Caco-2 (cell line): Measurements from ENCODE around the gene COG4. TPM values are rescaled to one million over a fixed set of nuclear protein-coding genes. Genes with fewer than 3 reads are reported as not detected.
A peak's percentile ranks its signal among the peaks of the same experiment; 100 is the strongest.

Experiments used
- BruUV-seq: library from RNA; stranded (reverse); fragments of 400-500 nt; replicated peaks from 2 replicates; lab custom pipeline; 2021; lab: Mats Ljungman, UMichigan
- CTCF ChIA-PET: fragments of 300-600 bp; sonication (Branson Sonifier 250); formaldehyde crosslinking; loops from one replicate; lab custom pipeline; 2022; ENCODE audit warnings: antibody characterized with exemption; lab: Charles Lee
- POLR2A ChIA-PET: fragments of 300-600 bp; sonication (Branson Sonifier 250); formaldehyde crosslinking; loops from one replicate; lab custom pipeline; 2022; ENCODE audit warnings: antibody characterized with exemption; lab: Charles Lee
- DNase-seq, 2 experiments: peaks; one replicate each; pipeline versions ENCODE4 v3.0.0 to v3.0.0-alpha.2; 2020 to 2022
- H3K27me3 ChIP-seq: replicated peaks from 2 replicates; pipeline ENCODE4 v1.6.0; 2011; ENCODE audit warnings: low read length; ENCODE audit not compliant: control insufficient read depth, insufficient read depth
- H3K36me3 ChIP-seq: 2 replicates; pipeline ENCODE4 v1.5.1; 2011; ENCODE audit warnings: low read length; ENCODE audit not compliant: control insufficient read depth, insufficient read depth
- H3K4me1 ChIP-seq: fragments of 250-450 bp; sonication (Bioruptor Pico); 2 replicates; pipeline ENCODE4 v1.5.1; 2020; ENCODE audit warnings: mild to moderate bottlenecking
- H3K4me3 ChIP-seq: 2 replicates; pipeline ENCODE4 v1.5.1; 2011; ENCODE audit warnings: low read depth, mild to moderate bottlenecking, control low read depth, low read length
- H3K9me3 ChIP-seq: fragments of 250-450 bp; sonication (Bioruptor Pico); 2 replicates; pipeline ENCODE4 v1.5.1; 2020; ENCODE audit warnings: mild to moderate bottlenecking, moderate library complexity
- H3K27ac Mint-ChIP-seq: one replicate; pipeline ENCODE4 v1.8.0; 2022; ENCODE audit warnings: mixed read lengths; ENCODE audit not compliant: unreplicated experiment
- H3K27me3 Mint-ChIP-seq: one replicate; pipeline ENCODE4 v1.8.0; 2022; ENCODE audit warnings: mixed read lengths; ENCODE audit not compliant: insufficient read depth, unreplicated experiment
- H3K36me3 Mint-ChIP-seq: one replicate; pipeline ENCODE4 v1.8.0; 2022; ENCODE audit warnings: mild to moderate bottlenecking, mixed read lengths; ENCODE audit not compliant: insufficient read depth, unreplicated experiment
- H3K4me1 Mint-ChIP-seq: one replicate; pipeline ENCODE4 v1.8.0; 2022; ENCODE audit warnings: low read depth, mixed read lengths; ENCODE audit not compliant: unreplicated experiment
- H3K4me3 Mint-ChIP-seq: one replicate; pipeline ENCODE4 v1.8.0; 2022; ENCODE audit warnings: mild to moderate bottlenecking, moderate library complexity, mixed read lengths; ENCODE audit not compliant: unreplicated experiment
- H3K9me3 Mint-ChIP-seq: one replicate; pipeline ENCODE4 v1.8.0; 2022; ENCODE audit warnings: mixed read lengths; ENCODE audit not compliant: unreplicated experiment
- CTCF ChIP-seq, 2 experiments: fragments of 200-600 bp in 1 of 2; IDR thresholded peaks; 1 replicate in 1 of 2; 2 replicates in 1 of 2; pipeline versions ENCODE4 v1.5.1 to v1.8.0; 2011 to 2022; ENCODE audit warnings: antibody characterized with exemption in 1 of 2, control low read depth in 1 of 2, inconsistent platforms in 1 of 2, low read depth in 1 of 2, low read length in 1 of 2, mild to moderate bottlenecking in 1 of 2, moderate library complexity in 1 of 2; ENCODE audit not compliant: insufficient read depth in 1 of 2, severe bottlenecking in 1 of 2, unreplicated experiment in 1 of 2
- intact Hi-C: fragments of 100-400 bp; cut with micrococcal nuclease; formaldehyde crosslinking; loops from one replicate; pipeline ENCODE4 v1.10.0; 2022; ENCODE audit not compliant: unreplicated experiment
- total RNA-seq: library from RNA; stranded (reverse); gene quantifications from 2 replicates; pipeline ENCODE4 v1.2.3, GENCODE V29; 2022

COG4 gene
- total RNA-seq, 1 experiment from 2014 or later = 88.5 TPM

GRCh38 chr16:70438969-70439862 is 84.1 kb downstream of the COG4 start, which contains the start of gene ST3GAL2:
ST3GAL2 (minus strand) TSS chr16:70439100; CDS start chr16:70398530, 40,570 bp downstream.
- no TSS peak for BruUV-seq

GRCh38 chr16:70438585-70438968 is 84.8 kb downstream of the COG4 start:
- ChIA-PET CTCF (interaction anchor here (1.0 to 2.9 kb wide), 4 partner anchors 16 to 214 kb away, joined by 4 to 12 read pairs (median 6); partner anchors contain the start of gene FCSK), POLR2A (interaction anchor here (0.5 to 0.8 kb wide), 3 partner anchors 11 to 149 kb away, joined by 3 to 6 read pairs (median 3); partner anchors contain the start of gene AARS1)
- H3K27me3 Mint-ChIP-seq = no peaks in the 10 kb centered on the region
- no TSS peak for BruUV-seq
- Histone ChIP-seq H3K36me3 (no peaks in the 10 kb centered on the region; the same call in none of the 2 replicates), H3K9me3 (no peaks in the 10 kb centered on the region), H3K4me3 (peak overlapping the region; percentile 90), H3K27me3 (no peaks in the 10 kb centered on the region), H3K4me1 (peaks cover 38% of the 10 kb centered on the region)
- peaks cover 8% of the 10 kb centered on the region for H3K36me3 Mint-ChIP-seq
- peak in 1 of 2 experiments; percentile 64 for DNase-seq
- TF ChIP-seq CTCF (IDR thresholded peaks at IDR 0.05; ENCODE audit: insufficient read depth in 1 of 2, low read depth in 1 of 2, low read length in 1 of 2, severe bottlenecking in 1 of 2, unreplicated experiment in 1 of 2) = no peak
- H3K4me1 Mint-ChIP-seq = peaks cover 26% of the 10 kb centered on the region
- intact Hi-C loops = loop anchor here (2.0 kb wide), 1 partner anchor 44 kb away; no protein-coding TSS in a partner anchor
- peak overlapping the region; percentile 58 for H3K27ac Mint-ChIP-seq
- H3K4me3 Mint-ChIP-seq = peak overlapping the region; percentile 92
- H3K9me3 Mint-ChIP-seq = no peaks in the 10 kb centered on the region

More at GRCh38 chr16:70438969-70439862, 84.1 kb downstream of the COG4 start, which contains the start of gene ST3GAL2:
- Mint-ChIP-seq H3K27me3 (no peaks in the 10 kb centered on the region), H3K9me3 (no peaks in the 10 kb centered on the region), H3K4me3 (peak within 1 kb of the TSS; percentile 92), H3K27ac (peak within 1 kb of the TSS; percentile 67), H3K4me1 (peaks cover 20% of the 10 kb centered on the region), H3K36me3 (peaks cover 2% of the 10 kb centered on the region)
- ChIA-PET CTCF (interaction anchor here (0.6 to 2.9 kb wide), 5 partner anchors 12 to 214 kb away, joined by 3 to 12 read pairs (median 6); partner anchors contain the start of gene FCSK), POLR2A (interaction anchor here (0.5 to 0.8 kb wide), 3 partner anchors 11 to 58 kb away, joined by 3 to 6 read pairs (median 4); partner anchors contain the start of gene FCSK)
- intact Hi-C loops = loop anchor here (1.0 to 2.0 kb wide), 4 partner anchors 11 to 58 kb away; partner anchors contain the start of gene FCSK
- peak; percentile 23 to 46 for TF ChIP-seq CTCF (IDR thresholded peaks at IDR 0.05; ENCODE audit: insufficient read depth in 1 of 2, low read depth in 1 of 2, low read length in 1 of 2, severe bottlenecking in 1 of 2, unreplicated experiment in 1 of 2)
- no peaks in the 10 kb centered on the region for H3K9me3 ChIP-seq
- H3K36me3 ChIP-seq = no peaks in the 10 kb centered on the region; the same call in none of the 2 replicates
- H3K4me3 ChIP-seq = peak within 1 kb of the TSS; percentile 90
- DNase-seq = peak; percentile 96 to 97
- H3K27me3 ChIP-seq = no peaks in the 10 kb centered on the region
- H3K4me1 ChIP-seq = peaks cover 45% of the 10 kb centered on the region
